WTC11 (cell line): ENCODE results near the gene PRDM2.

Experiments used
- CTCF ChIP-seq: fragments of 200-600 bp; IDR thresholded peaks from 2 replicates; pipeline ENCODE4 v1.8.0; 2022; ENCODE audit warnings: antibody characterized with exemption
- ELF4 ChIP-seq: sonication (generic); formaldehyde crosslinking; IDR thresholded peaks from 2 replicates; pipeline ENCODE4 v1.8.1; 2022; ENCODE audit warnings: low read depth, mild to moderate bottlenecking, moderate library complexity, missing genetic modification reagents
- ESRRA ChIP-seq: sonication (generic); formaldehyde crosslinking; IDR thresholded peaks from 2 replicates; pipeline ENCODE4 v1.8.1; 2022; ENCODE audit warnings: mild to moderate bottlenecking, missing genetic modification reagents, borderline replicate concordance
- HMGXB4 ChIP-seq: sonication (generic); formaldehyde crosslinking; IDR thresholded peaks from 2 replicates; pipeline ENCODE4 v1.8.1; 2023; ENCODE audit warnings: mild to moderate bottlenecking, moderate library complexity, missing genetic modification reagents
- NFYB ChIP-seq: sonication (generic); formaldehyde crosslinking; conservative IDR thresholded peaks from 2 replicates; pipeline ENCODE4 v1.8.0; 2022; ENCODE audit warnings: low read depth, missing genetic modification reagents
- SP1 ChIP-seq: sonication (generic); formaldehyde crosslinking; conservative IDR thresholded peaks from 2 replicates; pipeline ENCODE4 v1.8.1; 2022; ENCODE audit warnings: missing genetic modification reagents
- TCF7 ChIP-seq: sonication (generic); formaldehyde crosslinking; IDR thresholded peaks from 2 replicates; pipeline ENCODE4 v1.8.0; 2022; ENCODE audit warnings: mild to moderate bottlenecking, low read depth, missing genetic modification reagents, moderate library complexity
- USF1 ChIP-seq: sonication (generic); formaldehyde crosslinking; IDR thresholded peaks from 2 replicates; pipeline ENCODE4 v1.8.0; 2022; ENCODE audit warnings: mild to moderate bottlenecking, missing genetic modification reagents
- ZNF396 ChIP-seq: fragments of 250-450 bp; sonication (Bioruptor Pico); IDR thresholded peaks from 2 replicates; pipeline ENCODE4 v1.8.0; 2021; ENCODE audit warnings: mild to moderate bottlenecking, moderate library complexity, borderline replicate concordance
- TF ChIP-seq, protein P1 (sequence below): sonication (generic); formaldehyde crosslinking; IDR thresholded peaks from 2 replicates; pipeline ENCODE4 v1.8.0; 2022; ENCODE audit warnings: mild to moderate bottlenecking, missing genetic modification reagents
- TF ChIP-seq, protein P2 (sequence below): sonication (generic); formaldehyde crosslinking; conservative IDR thresholded peaks from 2 replicates; pipeline ENCODE4 v1.8.1; 2023; ENCODE audit warnings: mild to moderate bottlenecking, low read depth, missing genetic modification reagents, moderate library complexity

DNA sequence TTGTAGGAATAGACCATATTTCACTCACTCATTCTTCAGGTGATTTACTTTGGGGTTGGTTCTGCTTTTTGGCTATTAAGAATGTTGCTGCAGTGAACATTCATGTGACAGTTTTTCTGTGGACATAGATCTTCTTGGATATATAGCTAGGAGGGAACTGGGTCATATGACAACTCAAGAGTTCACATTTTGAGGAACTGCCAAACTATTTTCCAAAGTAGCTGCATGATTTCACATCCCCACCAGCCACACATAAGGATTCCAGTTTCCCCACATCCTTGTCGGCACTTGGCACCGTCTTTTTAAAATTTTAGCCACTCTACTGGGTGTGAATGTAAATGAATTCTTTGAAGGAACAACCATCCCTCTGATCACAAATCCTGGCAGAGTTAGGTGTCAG lies 126.0 kb downstream of the PRDM2 start:
- no peak for TF ChIP-seq ESRRA (CRISPR knock-in tag)
- TF ChIP-seq, protein P1, sequence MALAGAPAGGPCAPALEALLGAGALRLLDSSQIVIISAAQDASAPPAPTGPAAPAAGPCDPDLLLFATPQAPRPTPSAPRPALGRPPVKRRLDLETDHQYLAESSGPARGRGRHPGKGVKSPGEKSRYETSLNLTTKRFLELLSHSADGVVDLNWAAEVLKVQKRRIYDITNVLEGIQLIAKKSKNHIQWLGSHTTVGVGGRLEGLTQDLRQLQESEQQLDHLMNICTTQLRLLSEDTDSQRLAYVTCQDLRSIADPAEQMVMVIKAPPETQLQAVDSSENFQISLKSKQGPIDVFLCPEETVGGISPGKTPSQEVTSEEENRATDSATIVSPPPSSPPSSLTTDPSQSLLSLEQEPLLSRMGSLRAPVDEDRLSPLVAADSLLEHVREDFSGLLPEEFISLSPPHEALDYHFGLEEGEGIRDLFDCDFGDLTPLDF (CRISPR knock-in tag): no peak
- no peak for TF ChIP-seq CTCF
- no peak for TF ChIP-seq USF1 (CRISPR knock-in tag)
- TF ChIP-seq NFYB (CRISPR knock-in tag): no peak
- no peak for TF ChIP-seq HMGXB4 (CRISPR knock-in tag)
- no peak for TF ChIP-seq TCF7 (CRISPR knock-in tag)
- TF ChIP-seq ELF4 (CRISPR knock-in tag): no peak
- no peak for TF ChIP-seq SP1 (CRISPR knock-in tag)
- no peak for TF ChIP-seq ZNF396 (CRISPR knock-in tag)
- TF ChIP-seq, protein P2, sequence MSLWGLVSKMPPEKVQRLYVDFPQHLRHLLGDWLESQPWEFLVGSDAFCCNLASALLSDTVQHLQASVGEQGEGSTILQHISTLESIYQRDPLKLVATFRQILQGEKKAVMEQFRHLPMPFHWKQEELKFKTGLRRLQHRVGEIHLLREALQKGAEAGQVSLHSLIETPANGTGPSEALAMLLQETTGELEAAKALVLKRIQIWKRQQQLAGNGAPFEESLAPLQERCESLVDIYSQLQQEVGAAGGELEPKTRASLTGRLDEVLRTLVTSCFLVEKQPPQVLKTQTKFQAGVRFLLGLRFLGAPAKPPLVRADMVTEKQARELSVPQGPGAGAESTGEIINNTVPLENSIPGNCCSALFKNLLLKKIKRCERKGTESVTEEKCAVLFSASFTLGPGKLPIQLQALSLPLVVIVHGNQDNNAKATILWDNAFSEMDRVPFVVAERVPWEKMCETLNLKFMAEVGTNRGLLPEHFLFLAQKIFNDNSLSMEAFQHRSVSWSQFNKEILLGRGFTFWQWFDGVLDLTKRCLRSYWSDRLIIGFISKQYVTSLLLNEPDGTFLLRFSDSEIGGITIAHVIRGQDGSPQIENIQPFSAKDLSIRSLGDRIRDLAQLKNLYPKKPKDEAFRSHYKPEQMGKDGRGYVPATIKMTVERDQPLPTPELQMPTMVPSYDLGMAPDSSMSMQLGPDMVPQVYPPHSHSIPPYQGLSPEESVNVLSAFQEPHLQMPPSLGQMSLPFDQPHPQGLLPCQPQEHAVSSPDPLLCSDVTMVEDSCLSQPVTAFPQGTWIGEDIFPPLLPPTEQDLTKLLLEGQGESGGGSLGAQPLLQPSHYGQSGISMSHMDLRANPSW (CRISPR knock-in tag): no peak
